ENCODE data around the gene STING1. TPM values are rescaled to one million over a fixed set of nuclear protein-coding genes. Genes with fewer than 3 reads are reported as not detected.
A peak's percentile ranks its signal among the peaks of the same experiment; 100 is the strongest.

The STING1 gene
- total and polyA plus RNA-seq, 2 donors from 2014 or later = 29.8 to 109 TPM

GRCh38 chr5:139475865-139476617 lies 6.5 kb downstream of the STING1 start:
- no peak overlapping the region for H3K27ac ChIP-seq (ENCODE audit: low read depth in 2 of 2, low read length in 2 of 2)
- no peak for TF ChIP-seq CTCF (IDR thresholded peaks at IDR 0.05; ENCODE audit: borderline replicate concordance, extremely low read depth, insufficient read depth)
- H3K4me3 ChIP-seq (ENCODE audit: low read length in 3 of 3) = no peak overlapping the region
- no peaks in the 10 kb centered on the region for H3K27me3 ChIP-seq (ENCODE audit: control insufficient read depth, insufficient read depth, low read length)
- H3K9ac ChIP-seq (ENCODE audit: low read length in 3 of 3) = no peak overlapping the region
- no peak for DNase-seq
- peaks cover 0 to 9% (median 0%) of the 10 kb centered on the region in 3 donors for H3K36me3 ChIP-seq (ENCODE audit: control insufficient read depth in 2 of 3, insufficient read depth in 3 of 3, low read length in 3 of 3)
- H3K4me1 ChIP-seq (ENCODE audit: control insufficient read depth in 2 of 3, insufficient read depth in 2 of 3, low read depth in 1 of 3, low read length in 3 of 3) = peaks cover 0 to 9% (median 0%) of the 10 kb centered on the region in 3 donors
- no peaks in the 10 kb centered on the region for H3K9me3 ChIP-seq (ENCODE audit: control insufficient read depth in 2 of 3, insufficient read depth in 1 of 3, low read length in 3 of 3)
- intact Hi-C loops (cut with DNase I) = no loop called here
- FAIRE-seq = no peak

- no peak for FAIRE-seq
- H3K4me3 ChIP-seq (ENCODE audit: low read length in 3 of 3) = no peak overlapping the region
- H3K9me3 ChIP-seq (ENCODE audit: control insufficient read depth in 2 of 3, insufficient read depth in 1 of 3, low read length in 3 of 3) = no peaks in the 10 kb centered on the region
- no peak overlapping the region for H3K27ac ChIP-seq (ENCODE audit: low read depth in 2 of 2, low read length in 2 of 2)
- peaks cover 0 to 9% (median 0%) of the 10 kb centered on the region in 3 donors for H3K36me3 ChIP-seq (ENCODE audit: control insufficient read depth in 2 of 3, insufficient read depth in 3 of 3, low read length in 3 of 3)
- H3K4me1 ChIP-seq (ENCODE audit: control insufficient read depth in 2 of 3, insufficient read depth in 2 of 3, low read depth in 1 of 3, low read length in 3 of 3) = peaks cover 0 to 7% (median 0%) of the 10 kb centered on the region in 3 donors
- no peak for TF ChIP-seq CTCF (IDR thresholded peaks at IDR 0.05; ENCODE audit: borderline replicate concordance, extremely low read depth, insufficient read depth)
- intact Hi-C loops (cut with DNase I) = no loop called here
- H3K27me3 ChIP-seq (ENCODE audit: control insufficient read depth, insufficient read depth, low read length) = no peaks in the 10 kb centered on the region
- peak in 3 of 5 donors; percentile 20 to 64 (median 58) for DNase-seq
- no peak overlapping the region for H3K9ac ChIP-seq (ENCODE audit: low read length in 3 of 3)
Observed at GRCh38 chr5:139474890-139475791, 7.4 kb downstream of the STING1 start.

GRCh38 chr5:139473565-139473964 lies 9.0 kb downstream of the STING1 start:
- no peak for TF ChIP-seq CTCF (IDR thresholded peaks at IDR 0.05; ENCODE audit: borderline replicate concordance, extremely low read depth, insufficient read depth)
- no peak overlapping the region for H3K9ac ChIP-seq (ENCODE audit: low read length in 3 of 3)
- no peak for FAIRE-seq

More at GRCh38 chr5:139473565-139473964, 9.0 kb downstream of the STING1 start:
- peak overlapping the region; percentile 7 to 64 for H3K27ac ChIP-seq (ENCODE audit: low read depth in 2 of 2, low read length in 2 of 2)
- H3K9me3 ChIP-seq (ENCODE audit: control insufficient read depth in 2 of 3, insufficient read depth in 1 of 3, low read length in 3 of 3) = no peaks in the 10 kb centered on the region
- peaks cover 0 to 7% (median 0%) of the 10 kb centered on the region in 3 donors for H3K4me1 ChIP-seq (ENCODE audit: control insufficient read depth in 2 of 3, insufficient read depth in 2 of 3, low read depth in 1 of 3, low read length in 3 of 3)
- no peak overlapping the region for H3K4me3 ChIP-seq (ENCODE audit: low read length in 3 of 3)
- peaks cover 0 to 9% (median 0%) of the 10 kb centered on the region in 3 donors for H3K36me3 ChIP-seq (ENCODE audit: control insufficient read depth in 2 of 3, insufficient read depth in 3 of 3, low read length in 3 of 3)
- DNase-seq = peak in 1 of 5 donors; percentile 40
- no peaks in the 10 kb centered on the region for H3K27me3 ChIP-seq (ENCODE audit: control insufficient read depth, insufficient read depth, low read length)
- intact Hi-C loops (cut with DNase I) = no loop called here
